Measurements from ENCODE around the gene PTH1R. TPM values are rescaled to one million over a fixed set of nuclear protein-coding genes. Genes with fewer than 3 reads are reported as not detected.

PTH1R gene
- polyA plus RNA-seq, 1 donor (not counting 4 experiments of a cell fraction or from before 2014, with no cell fraction given), result not detected

- no peak for TF ChIP-seq CTCF (optimal IDR thresholded peaks at IDR 0.05 in 1 of 3, IDR thresholded peaks at IDR 0.05 in 1 of 3, conservative IDR thresholded peaks at IDR 0.05 in 1 of 3; ENCODE audit: extremely low read depth in 1 of 3, insufficient read depth in 2 of 3, low read length in 3 of 3)
- TF ChIP-seq EZH2 (IDR thresholded peaks at IDR 0.05; ENCODE audit: low read length), result no peak
- Histone ChIP-seq H3K9me1 (ENCODE audit: control insufficient read depth, extremely low read depth, insufficient read depth, low read length) (peaks cover 20% of the 10 kb centered on the region), H4K20me1 (ENCODE audit: control insufficient read depth, extremely low read depth, insufficient read depth, low read length) (peaks cover 34% of the 10 kb centered on the region), H2AFZ (ENCODE audit: control insufficient read depth, low read length) (no peak overlapping the region), H3K9ac (ENCODE audit: control insufficient read depth, extremely low read depth, insufficient read depth, low read length) (no peak overlapping the region), H3K4me2 (ENCODE audit: control insufficient read depth, extremely low read depth, insufficient read depth, low read depth, low read length) (no peak overlapping the region), H3K4me3 (ENCODE audit: control insufficient read depth in 2 of 3, extremely low read depth in 1 of 3, insufficient read depth in 2 of 3, low read depth in 1 of 3, low read length in 3 of 3) (no peak overlapping the region), H3K27ac (ENCODE audit: control insufficient read depth, insufficient read depth, low read length) (no peak overlapping the region), H3K4me1 (ENCODE audit: control insufficient read depth, extremely low read depth, insufficient read depth, low read length) (peaks cover 21% of the 10 kb centered on the region), H3K27me3 (ENCODE audit: control insufficient read depth, extremely low read depth, insufficient read depth, low read length) (no peaks in the 10 kb centered on the region), H3K36me3 (ENCODE audit: control insufficient read depth in 2 of 2, extremely low read depth in 1 of 2, insufficient read depth in 2 of 2, low read length in 2 of 2) (peaks cover 4 to 12% of the 10 kb centered on the region in 2 experiments), H3K79me2 (ENCODE audit: control insufficient read depth, insufficient read depth, low read length) (peaks cover 89% of the 10 kb centered on the region), H3K9me3 (ENCODE audit: control insufficient read depth, low read depth, low read length) (no peaks in the 10 kb centered on the region)
- FAIRE-seq (no peak), DNase-seq (ENCODE audit: low read depth, low spot score) (no peak)
- dilution Hi-C loops (cut with MboI; ENCODE audit: extremely low pct_ligation_motif_present, low sequenced_read_pairs), result no loop called here
These were observed 75.3 kb downstream of the PTH1R start for GRCh38 chr3:46952813-46953212.

Small RNAs within 50 kb of the gene (small RNA-seq; reads per million reads assigned to genes)
- gene AC109583.2 (ENCODE audit: insufficient read length in 3 of 3, low read depth in 3 of 3, low replicate concordance in 1 of 3), result 0 reads per million in 3 experiments

Other genes with a start within 250 kb of the PTH1R start
- gene ALS2CL, start 184.0 kb upstream of the PTH1R start, polyA plus RNA-seq, result 35.0 to 76.9 TPM (median 40.9 TPM) in 3 replicates
- 0.04 to 0.07 TPM in 2 of 3 replicates, not detected in the other for gene TMIE, start 176.3 kb upstream of the PTH1R start, polyA plus RNA-seq
- not detected in 3 replicates for gene PRSS50, start 159.9 kb upstream of the PTH1R start, polyA plus RNA-seq
- not detected in 3 replicates for gene MYL3, start 14.3 kb upstream of the PTH1R start, polyA plus RNA-seq
- 24.0 to 41.9 TPM (median 27.5 TPM) in 3 replicates for gene CCDC12, start 99.0 kb downstream of the PTH1R start, polyA plus RNA-seq
- 22.8 to 48.7 TPM (median 28.7 TPM) in 3 replicates for gene NBEAL2, start 101.9 kb downstream of the PTH1R start, polyA plus RNA-seq